Esophagus muscularis mucosa (tissue), 4 donors: ENCODE data around the gene CSF2RB. TPM values are rescaled to one million over a fixed set of nuclear protein-coding genes. Genes with fewer than 3 reads are reported as not detected.

Experiments used
- DNase-seq: peaks from one replicate; pipeline ENCODE4 v3.0.0-alpha.2; 2017; ENCODE audit errors: extremely low spot score
- H3K27ac ChIP-seq, 4 donors: fragments of 200-600 bp; sonication (generic); replicated peaks in 1 of 4; 1 replicate in 3 of 4; 2 replicates in 1 of 4; pipeline ENCODE4 v1.5.1; 2016 to 2019; ENCODE audit warnings: mild to moderate bottlenecking in 1 of 4
- H3K27me3 ChIP-seq, 4 donors: fragments of 200-600 bp; sonication (generic); one replicate each; pipeline versions ENCODE4 v1.5.1 to v1.6.0; 2016 to 2019
- H3K36me3 ChIP-seq, 4 donors: fragments of 200-600 bp; sonication (generic); one replicate each; pipeline ENCODE4 v1.5.1; 2016 to 2019
- H3K4me1 ChIP-seq, 4 donors: fragments of 200-600 bp; sonication (generic); one replicate each; pipeline ENCODE4 v1.5.1; 2016 to 2019
- H3K4me3 ChIP-seq, 4 donors: fragments of 200-600 bp; sonication (generic); 1 replicate in 2 of 4; 2 replicates in 2 of 4; pipeline ENCODE4 v1.5.1; 2016 to 2019; ENCODE audit warnings: mild to moderate bottlenecking in 4 of 4, moderate library complexity in 1 of 4
- H3K9me3 ChIP-seq, 4 donors: fragments of 200-600 bp; sonication (generic); 1 replicate in 3 of 4; 2 replicates in 1 of 4; pipeline ENCODE4 v1.5.1; 2016 to 2019
- CTCF ChIP-seq, 3 experiments: fragments of 200-600 bp in 2 of 3; fragments of 450-650 bp in 1 of 3; sonication (generic) in 2 of 3; IDR thresholded peaks; one replicate each; pipeline ENCODE4 v1.5.1; 2017 to 2019; ENCODE audit warnings: antibody characterized with exemption in 3 of 3, mild to moderate bottlenecking in 2 of 3, moderate library complexity in 1 of 3
- EP300 ChIP-seq: sonication (generic); formaldehyde crosslinking; IDR thresholded peaks from one replicate; pipeline ENCODE4 v1.6.1; 2017; ENCODE audit warnings: antibody characterized with exemption
- POLR2A ChIP-seq: fragments of 450-650 bp; IDR thresholded peaks from one replicate; pipeline ENCODE4 v1.6.1; 2017; ENCODE audit warnings: antibody characterized with exemption, moderate library complexity, mild to moderate bottlenecking, low read depth
- POLR2AphosphoS5 ChIP-seq, 2 donors: sonication (generic); formaldehyde crosslinking; IDR thresholded peaks; one replicate each; pipeline ENCODE4 v1.6.1; 2017; ENCODE audit warnings: antibody characterized with exemption in 2 of 2
- WGBS: methylation state at CpG from one replicate; pipeline ENCODE4 v1.1.5; 2018; 5-methylcytosine and 5-hydroxymethylcytosine counted together
- intact Hi-C: fragments of 100-400 bp; cut with DNase I; formaldehyde crosslinking; loops from one replicate; pipeline ENCODE4 v1.15.1; 2023
- total RNA-seq, 4 donors: library from RNA; depleted of rRNA; stranded (reverse); fragments of >200 nt; gene quantifications; one replicate each; pipeline versions ENCODE4 v1.1.0 to v1.2.1, GENCODE V29; 2016

Gene CSF2RB
- total RNA-seq, 4 donors from 2014 or later = 4.6 to 19.4 (median 6.2) TPM

GRCh38 chr22:36902143-36902926 lies 11.1 kb upstream of the CSF2RB start:
- no peak for DNase-seq
- 75% methylated on average over 8 of the region's 8 CpGs for WGBS
- TF ChIP-seq EP300 = no peak
- TF ChIP-seq CTCF (IDR thresholded peaks at IDR 0.05) = no peak
- TF ChIP-seq POLR2AphosphoS5 (IDR thresholded peaks at IDR 0.05) = no peak
- no peak for TF ChIP-seq POLR2A
- Histone ChIP-seq H3K4me1 (no peaks in the 10 kb centered on the region), H3K27me3 (peaks cover 0 to 74% (median 0%) of the 10 kb centered on the region in 4 donors), H3K9me3 (peaks cover 0 to 11% (median 0%) of the 10 kb centered on the region in 4 donors), H3K36me3 (no peaks in the 10 kb centered on the region), H3K27ac (no peak overlapping the region), H3K4me3 (no peak overlapping the region)
- intact Hi-C loops = no loop called here

DNA sequence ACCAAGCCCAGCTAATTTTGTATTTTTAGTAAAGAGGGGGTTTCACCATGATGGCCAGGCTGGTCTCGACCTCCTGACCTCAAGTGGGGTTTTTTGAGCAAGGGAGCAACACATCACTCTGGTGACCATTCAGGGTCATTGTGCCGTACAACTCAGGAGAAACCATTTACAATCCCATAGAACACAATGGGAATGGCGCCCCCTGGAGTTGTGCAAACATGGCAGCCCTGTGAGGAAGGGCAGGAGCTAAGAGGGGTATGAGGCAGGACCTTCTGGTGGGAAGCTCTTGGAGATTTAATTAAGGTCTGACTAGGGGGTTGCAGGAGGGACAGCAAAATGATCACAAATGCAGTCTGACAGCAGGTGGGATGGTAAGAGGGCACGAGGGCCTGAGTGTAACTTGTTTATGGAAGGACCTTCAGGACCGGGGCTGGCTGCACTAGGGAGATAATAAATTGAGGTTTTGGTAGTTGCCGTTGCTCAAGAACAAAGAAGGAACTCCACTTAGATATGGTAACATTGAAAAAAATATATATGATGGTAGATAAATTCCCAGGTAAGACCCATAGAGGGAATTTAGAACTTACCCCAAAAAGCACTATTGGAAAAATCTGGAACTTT lies 9.1 kb upstream of the CSF2RB start:
- H3K4me1 ChIP-seq = no peaks in the 10 kb centered on the region
- peaks cover 0 to 62% (median 0%) of the 10 kb centered on the region in 4 donors for H3K27me3 ChIP-seq
- no peaks in the 10 kb centered on the region for H3K36me3 ChIP-seq
- H3K9me3 ChIP-seq = peaks cover 0 to 11% (median 0%) of the 10 kb centered on the region in 4 donors
- intact Hi-C loops = no loop called here
- no peak for DNase-seq
- WGBS = 68% methylated on average over 6 of the region's 6 CpGs
- no peak overlapping the region for H3K4me3 ChIP-seq
- no peak for TF ChIP-seq EP300
- TF ChIP-seq CTCF (IDR thresholded peaks at IDR 0.05) = no peak
- TF ChIP-seq POLR2AphosphoS5 (IDR thresholded peaks at IDR 0.05) = no peak
- no peak for TF ChIP-seq POLR2A
- H3K27ac ChIP-seq = no peak overlapping the region

DNA sequence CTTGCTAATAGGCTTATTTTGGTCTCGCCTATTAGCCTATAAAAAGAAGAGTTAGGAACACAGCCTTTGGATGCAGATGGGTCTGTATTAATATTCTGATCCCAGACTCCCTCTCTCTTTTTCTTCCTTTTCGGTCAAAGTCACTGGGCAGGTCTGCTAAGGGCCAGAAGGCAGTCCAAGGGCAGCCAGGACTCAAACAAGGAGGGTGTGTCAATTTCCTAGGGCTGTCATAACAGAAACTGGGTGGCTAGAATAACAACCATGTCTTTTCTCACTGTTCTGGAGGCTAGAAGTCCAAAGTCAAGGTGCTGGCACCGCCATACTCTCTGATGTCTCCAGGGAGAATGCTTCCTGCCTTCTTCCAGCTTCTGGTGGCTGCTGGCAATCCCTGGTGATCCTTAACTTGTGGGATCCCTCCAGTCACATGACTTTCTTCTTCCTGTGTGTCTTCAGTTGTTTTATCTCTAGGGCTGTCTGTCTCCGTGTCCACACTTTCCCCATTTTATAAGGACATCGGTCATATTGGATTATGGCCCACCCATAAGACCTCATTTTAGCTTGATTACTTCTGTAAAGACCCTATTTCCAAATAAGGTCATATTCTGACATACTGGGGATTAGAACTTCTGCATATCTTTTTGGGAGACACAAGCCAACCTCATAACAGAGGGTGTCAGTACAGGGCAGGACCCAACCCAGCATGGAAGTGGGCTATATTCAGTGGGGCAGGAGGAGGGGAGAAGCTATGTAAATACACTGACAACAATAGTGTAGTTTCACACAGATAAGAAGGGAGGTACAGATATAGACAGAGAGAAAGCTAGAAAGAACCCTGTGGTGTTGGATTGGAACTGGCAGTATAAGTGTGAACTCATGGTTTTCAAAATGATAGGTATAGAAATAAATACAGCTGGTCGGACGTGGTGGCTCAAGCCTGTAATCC lies 5.9 kb upstream of the CSF2RB start:
- intact Hi-C loops = no loop called here
- WGBS = 81% methylated on average over 7 of the region's 7 CpGs
- H3K36me3 ChIP-seq = no peaks in the 10 kb centered on the region
- DNase-seq = no peak
- H3K4me1 ChIP-seq = peaks cover 0 to 6% (median under 1%) of the 10 kb centered on the region in 4 donors
- peaks cover 0 to 45% (median 0%) of the 10 kb centered on the region in 4 donors for H3K27me3 ChIP-seq
- no peak overlapping the region for H3K27ac ChIP-seq
- no peak overlapping the region for H3K4me3 ChIP-seq
- TF ChIP-seq EP300 (no peak), CTCF (IDR thresholded peaks at IDR 0.05) (no peak), POLR2AphosphoS5 (IDR thresholded peaks at IDR 0.05) (no peak), POLR2A (no peak)
- no peaks in the 10 kb centered on the region for H3K9me3 ChIP-seq

DNA sequence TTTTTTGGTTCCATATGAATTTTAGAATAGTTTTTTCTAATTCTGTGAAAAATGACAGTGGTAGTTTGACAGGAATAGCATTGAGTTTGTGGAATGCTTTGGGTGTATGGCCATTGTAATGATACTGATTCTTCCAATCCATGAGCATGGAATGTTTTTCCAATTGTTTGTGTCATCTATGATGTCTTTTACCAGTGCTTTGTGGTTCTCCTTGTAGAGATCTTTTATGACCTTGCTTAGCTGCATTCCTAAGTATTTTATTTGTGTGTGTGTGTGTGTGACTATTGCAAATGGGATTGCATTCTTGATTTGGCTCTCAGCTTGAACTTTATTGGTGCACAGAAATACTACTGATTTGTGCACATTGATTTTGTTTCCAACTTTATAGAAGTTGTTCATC lies 3.0 kb upstream of the CSF2RB start:
- no peak overlapping the region for H3K27ac ChIP-seq
- no peak for DNase-seq
- no peak for TF ChIP-seq CTCF (IDR thresholded peaks at IDR 0.05)
- H3K4me1 ChIP-seq = peaks cover 0 to 14% (median 4%) of the 10 kb centered on the region in 4 donors
- no peak overlapping the region for H3K4me3 ChIP-seq
- intact Hi-C loops = no loop called here
- H3K27me3 ChIP-seq = peaks cover 0 to 20% (median 0%) of the 10 kb centered on the region in 4 donors
- H3K9me3 ChIP-seq = no peaks in the 10 kb centered on the region
- no peaks in the 10 kb centered on the region for H3K36me3 ChIP-seq
